OCI-LY3 (cell line): ENCODE data around the gene CCR7.

Experiments used
- H2AFZ ChIP-seq: fragments of 200-600, 300-600 bp; shearing (Covaris generic); 2 replicates; pipeline ENCODE4 v1.6.0; 2014; ENCODE audit warnings: antibody characterized with exemption, low read depth, low read length
- H3K27ac ChIP-seq: fragments of 200-600, 300-600 bp; sonication (generic); 2 replicates; pipeline ENCODE4 v1.5.1; 2014; ENCODE audit warnings: mild to moderate bottlenecking, low read length, moderate library complexity, mixed read lengths
- H3K27me3 ChIP-seq: fragments of 200-600, 300-600 bp; sonication (generic); 2 replicates; pipeline ENCODE4 v1.6.1; 2014; ENCODE audit warnings: low read depth, low read length, mixed read lengths
- H3K36me3 ChIP-seq: fragments of 200-600, 300-600 bp; sonication (generic); replicated peaks from 2 replicates; pipeline ENCODE3; 2014; ENCODE audit warnings: low read depth, low read length, mixed read lengths
- H3K4me1 ChIP-seq: fragments of 300-600, 200-600 bp; sonication (generic); 2 replicates; pipeline ENCODE4 v1.6.1; 2014; ENCODE audit warnings: low read length, mixed read lengths
- H3K4me2 ChIP-seq: fragments of 200-600, 300-600 bp; sonication (generic); 2 replicates; pipeline ENCODE4 v1.6.1; 2014; ENCODE audit warnings: low read length, mixed read lengths
- H3K4me3 ChIP-seq: fragments of 300-600, 200-600 bp; sonication (generic); 2 replicates; pipeline ENCODE4 v1.5.1; 2014; ENCODE audit warnings: antibody characterized with exemption, mild to moderate bottlenecking, low read length, moderate library complexity
- H3K79me2 ChIP-seq: fragments of 300-600, 200-600 bp; shearing (Covaris generic); 2 replicates; pipeline ENCODE4 v1.6.1; 2014; ENCODE audit warnings: mild to moderate bottlenecking, low read length, mixed read lengths
- H3K9ac ChIP-seq: fragments of 300-600, 200-600 bp; shearing (Covaris generic); 2 replicates; pipeline ENCODE4 v1.6.0; 2014; ENCODE audit warnings: mild to moderate bottlenecking, low read length, moderate library complexity
- H3K9me3 ChIP-seq: fragments of 200-600, 300-600 bp; shearing (Covaris generic); 2 replicates; pipeline ENCODE4 v1.6.1; 2014; ENCODE audit warnings: low read length, mixed read lengths; ENCODE audit not compliant: insufficient read depth
- H4K20me1 ChIP-seq: fragments of 200-600, 300-600 bp; sonication (generic); 2 replicates; pipeline ENCODE4 v1.6.1; 2016; ENCODE audit warnings: low read length, mixed read lengths; ENCODE audit not compliant: insufficient read depth
- CTCF ChIP-seq: fragments of 200-600, 300-600 bp; sonication (generic); IDR thresholded peaks from 2 replicates; pipeline ENCODE4 v1.5.1; 2014; ENCODE audit warnings: antibody characterized with exemption, low read length, low read depth
- EZH2phosphoT487 ChIP-seq: fragments of 200-600 bp; shearing (Covaris generic); IDR thresholded peaks from 2 replicates; pipeline ENCODE4 v1.6.1; 2018; ENCODE audit warnings: antibody characterized with exemption, mixed run types, low read depth

The CCR7 gene

GRCh38 chr17:40550608-40551007, 14.7 kb downstream of the CCR7 start:
- no peak overlapping the region for H3K4me3 ChIP-seq
- peaks cover 14% of the 10 kb centered on the region; the same call in 1 of the 2 replicates for H3K79me2 ChIP-seq
- no peaks in the 10 kb centered on the region for H3K9me3 ChIP-seq
- peaks cover 79% of the 10 kb centered on the region for H3K4me1 ChIP-seq
- no peaks in the 10 kb centered on the region for H3K27me3 ChIP-seq
- H3K9ac ChIP-seq, result no peak overlapping the region
- H4K20me1 ChIP-seq, result peaks cover 36% of the 10 kb centered on the region
- TF ChIP-seq EZH2phosphoT487, result no peak
- TF ChIP-seq CTCF, result no peak
- no peak overlapping the region for H2AFZ ChIP-seq
- H3K27ac ChIP-seq, result peak overlapping the region; percentile 68; the same call in 1 of the 2 replicates
- peaks cover 25% of the 10 kb centered on the region for H3K36me3 ChIP-seq
- H3K4me2 ChIP-seq, result no peak overlapping the region

GRCh38 chr17:40548982-40549685, 16.1 kb downstream of the CCR7 start:
- H3K79me2 ChIP-seq, result peaks cover under 1% of the 10 kb centered on the region; the same call in 1 of the 2 replicates
- peak overlapping the region; percentile 41 for H3K27ac ChIP-seq
- H3K4me2 ChIP-seq, result peak overlapping the region; percentile 36
- no peaks in the 10 kb centered on the region for H3K27me3 ChIP-seq
- no peaks in the 10 kb centered on the region for H3K9me3 ChIP-seq
- H4K20me1 ChIP-seq, result peaks cover 21% of the 10 kb centered on the region
- H2AFZ ChIP-seq, result no peak overlapping the region
- TF ChIP-seq CTCF (no peak), EZH2phosphoT487 (no peak)
- peaks cover 65% of the 10 kb centered on the region for H3K4me1 ChIP-seq
- H3K4me3 ChIP-seq, result no peak overlapping the region
- peaks cover 10% of the 10 kb centered on the region for H3K36me3 ChIP-seq
- H3K9ac ChIP-seq, result peak overlapping the region; percentile 5; the same call in 1 of the 2 replicates

GRCh38 chr17:40548491-40548981, 16.7 kb downstream of the CCR7 start:
- Histone ChIP-seq H3K4me2 (peak overlapping the region; percentile 36), H3K36me3 (peaks cover 5% of the 10 kb centered on the region), H2AFZ (no peak overlapping the region), H3K79me2 (no peaks in the 10 kb centered on the region), H4K20me1 (peaks cover 15% of the 10 kb centered on the region), H3K27ac (peak overlapping the region; percentile 41), H3K9ac (peak overlapping the region; percentile 5; the same call in 1 of the 2 replicates), H3K27me3 (no peaks in the 10 kb centered on the region), H3K9me3 (no peaks in the 10 kb centered on the region), H3K4me3 (no peak overlapping the region), H3K4me1 (peaks cover 66% of the 10 kb centered on the region)
- TF ChIP-seq EZH2phosphoT487, result no peak
- TF ChIP-seq CTCF, result no peak

- no peaks in the 10 kb centered on the region for H3K9me3 ChIP-seq
- peaks cover 67% of the 10 kb centered on the region for H3K4me1 ChIP-seq
- H3K36me3 ChIP-seq, result peaks cover 5% of the 10 kb centered on the region
- TF ChIP-seq EZH2phosphoT487 (no peak), CTCF (no peak)
- no peak overlapping the region for H2AFZ ChIP-seq
- H3K9ac ChIP-seq, result peak overlapping the region; percentile 9; the same call in 1 of the 2 replicates
- peaks cover 9% of the 10 kb centered on the region for H4K20me1 ChIP-seq
- peak overlapping the region; percentile 9; the same call in 1 of the 2 replicates for H3K27ac ChIP-seq
- no peak overlapping the region for H3K4me3 ChIP-seq
- no peaks in the 10 kb centered on the region for H3K27me3 ChIP-seq
- peak overlapping the region; percentile 36 for H3K4me2 ChIP-seq
- no peaks in the 10 kb centered on the region for H3K79me2 ChIP-seq
Measured at GRCh38 chr17:40547785-40548478, 17.3 kb downstream of the CCR7 start.
